ENCODE results near the gene EGLN3. TPM values are rescaled to one million over a fixed set of nuclear protein-coding genes. Genes with fewer than 3 reads are reported as not detected.
A peak's percentile ranks its signal among the peaks of the same experiment; 100 is the strongest.

Gene EGLN3
- total and polyA plus RNA-seq, 2 of the 13 experiments (the other 11 are each of a cell fraction or from before 2014, with no cell fraction given): 0.18 to 27.3 TPM

GRCh38 chr14:33950320-33951182, at the start of gene EGLN3 (continued):
- TF ChIP-seq ZBTB14 (CRISPR knock-in tag; IDR thresholded peaks at IDR 0.05) (0 out of 2 replicates have a peak, but pooled peaks have one; percentile 22), GZF1 (CRISPR knock-in tag; IDR thresholded peaks at IDR 0.05) (0 out of 2 replicates have a peak, but pooled peaks have one; percentile 17), ZBTB40 (IDR thresholded peaks at IDR 0.05) (no peak), ZBTB40 (CRISPR knock-in tag; IDR thresholded peaks at IDR 0.05) (peak; percentile 83), ATF5 (CRISPR knock-in tag; IDR thresholded peaks at IDR 0.05; ENCODE audit: low read depth) (no peak), ZNF414 (CRISPR knock-in tag; IDR thresholded peaks at IDR 0.05) (0 out of 2 replicates have a peak, but pooled peaks have one; percentile 30), ZNF770 (CRISPR knock-in tag; IDR thresholded peaks at IDR 0.05) (no peak), ZFP62 (CRISPR knock-in tag; IDR thresholded peaks at IDR 0.05) (no peak), ZNF598 (CRISPR knock-in tag; IDR thresholded peaks at IDR 0.05; ENCODE audit: borderline replicate concordance) (peak; percentile 53; the same call in 1 of the 2 replicates), ZBTB44 (CRISPR knock-in tag; IDR thresholded peaks at IDR 0.05) (no peak), CEBPB (IDR thresholded peaks at IDR 0.05; ENCODE audit: borderline replicate concordance, low read depth, low read length) (no peak), SP5 (CRISPR knock-in tag; IDR thresholded peaks at IDR 0.05; ENCODE audit: borderline replicate concordance, low read depth) (peak; percentile 80)
